GM18520 (cell line): ENCODE results near the gene ATP11A.
"Not testable (repeated sequence)": the region's sequence is repeated elsewhere in the genome, so short reads cannot be mapped to it uniquely, and the experiment has no call there.

ENCODE experiments used
- ATAC-seq: cut with Tn5 transposase; IDR thresholded peaks from one replicate; pipeline ENCODE4 v1.9.1; 2021; ENCODE audit not compliant: unreplicated experiment

Gene ATP11A

DNA sequence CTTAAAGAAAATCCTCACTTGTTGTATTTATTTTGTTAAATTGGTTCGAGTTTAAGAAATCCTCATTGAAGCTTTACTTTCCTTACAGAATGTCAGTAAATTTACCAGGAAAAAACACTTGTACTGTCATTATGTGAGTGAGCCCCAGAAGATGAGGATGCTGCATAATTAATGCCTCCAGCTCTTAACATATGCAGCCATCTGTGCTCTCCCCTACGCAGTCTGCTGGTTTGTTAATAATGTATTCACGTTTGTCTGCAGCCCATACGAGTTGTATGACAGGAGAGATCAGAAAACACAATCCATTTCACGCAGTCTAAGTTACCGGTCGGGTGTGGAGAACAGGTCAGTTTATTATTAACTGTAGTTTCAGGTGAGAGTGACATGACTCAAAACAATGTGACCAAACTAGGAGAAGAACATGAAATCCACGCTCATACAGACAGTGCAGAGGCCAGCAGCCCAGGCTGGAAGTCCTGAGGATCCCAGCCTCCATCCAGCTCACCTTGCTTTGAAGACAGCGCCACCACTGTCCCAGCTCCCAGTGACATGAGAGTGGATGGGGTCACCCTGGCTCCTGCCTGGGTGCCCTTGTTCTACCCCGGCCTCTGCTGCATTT lies 19.8 kb upstream of the ATP11A start:
- peak; percentile 45 for ATAC-seq

GRCh38 chr13:112670864-112671263 lies 19.0 kb upstream of the ATP11A start:
- no peak for ATAC-seq

GRCh38 chr13:112671359-112671758 lies 18.5 kb upstream of the ATP11A start:
- ATAC-seq, result no peak

GRCh38 chr13:112672651-112673284 lies 17.1 kb upstream of the ATP11A start:
- ATAC-seq, result no peak

GRCh38 chr13:112674412-112675365 lies 15.1 kb upstream of the ATP11A start:
- ATAC-seq, result no peak

- no peak for ATAC-seq
These were observed 14.5 kb upstream of the ATP11A start for GRCh38 chr13:112675366-112675756.

DNA sequence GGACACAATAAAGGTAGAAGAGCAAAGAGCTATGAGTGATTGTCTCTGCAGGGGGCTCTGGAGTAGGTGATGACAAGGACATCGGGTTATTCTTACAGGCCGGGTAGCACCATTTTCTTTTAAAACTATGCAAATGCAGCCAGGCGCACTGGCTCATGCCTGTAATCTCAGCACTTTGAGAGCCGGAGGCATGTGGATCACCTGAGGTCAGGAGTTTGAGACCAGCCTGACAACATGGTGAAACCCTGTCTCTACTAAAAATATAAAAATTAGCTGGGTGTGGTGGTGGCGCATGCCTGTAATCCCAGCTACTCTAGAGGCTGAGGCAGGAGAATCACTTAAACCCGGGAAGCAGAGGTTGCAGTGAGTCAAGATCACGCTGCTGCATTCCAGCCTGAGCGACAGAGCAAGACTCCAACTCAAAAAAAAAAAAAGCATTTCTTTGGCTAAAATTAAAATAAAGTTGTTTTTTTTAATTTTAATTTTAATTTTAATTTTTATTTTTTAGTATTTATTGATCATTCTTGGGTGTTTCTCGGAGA lies 12.3 kb upstream of the ATP11A start:
- not testable (repeated sequence) for ATAC-seq

GRCh38 chr13:112679381-112679780 lies 10.5 kb upstream of the ATP11A start:
- ATAC-seq, result no peak

- no peak for ATAC-seq
These were observed 9.7 kb upstream of the ATP11A start for GRCh38 chr13:112679932-112680677.

GRCh38 chr13:112680741-112681360 lies 9.0 kb upstream of the ATP11A start:
- ATAC-seq, result no peak

- ATAC-seq, result no peak
These were observed 6.3 kb upstream of the ATP11A start for GRCh38 chr13:112683581-112683980.

- ATAC-seq, result no peak
These were observed 5.6 kb upstream of the ATP11A start for GRCh38 chr13:112684071-112684845.

DNA sequence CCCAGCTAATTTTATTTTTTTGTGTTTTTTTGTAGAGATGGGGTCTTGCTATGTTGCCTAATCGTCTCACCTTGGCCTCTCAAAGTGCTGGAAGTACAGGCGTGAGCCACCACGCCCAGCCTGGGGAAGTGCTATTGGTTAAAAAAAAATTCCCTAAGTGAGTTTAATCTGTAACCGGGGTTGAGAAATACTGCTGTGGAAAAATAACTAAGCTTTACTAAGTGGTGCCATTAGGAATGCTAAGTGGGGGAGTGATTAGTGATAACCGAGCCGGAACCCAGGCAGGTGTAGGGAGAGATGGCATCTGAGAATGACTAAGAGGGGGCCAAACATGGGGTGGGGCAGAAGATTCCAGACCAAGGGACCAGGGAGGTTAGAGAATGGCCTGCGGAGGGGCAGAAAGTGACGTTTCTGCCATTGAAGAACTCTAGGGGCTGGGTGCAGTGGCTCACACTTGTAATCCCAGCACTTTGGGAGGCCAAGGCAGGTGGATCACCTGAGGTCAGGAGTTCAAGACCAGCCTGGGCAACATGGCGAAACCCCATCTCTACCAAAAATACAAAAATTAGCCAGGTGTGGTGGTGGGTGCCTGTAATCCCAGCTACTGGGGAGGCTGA lies 4.5 kb upstream of the ATP11A start:
- ATAC-seq, result not testable (repeated sequence)

- ATAC-seq, result no peak
These were observed 3.9 kb upstream of the ATP11A start for GRCh38 chr13:112685896-112686295.

DNA sequence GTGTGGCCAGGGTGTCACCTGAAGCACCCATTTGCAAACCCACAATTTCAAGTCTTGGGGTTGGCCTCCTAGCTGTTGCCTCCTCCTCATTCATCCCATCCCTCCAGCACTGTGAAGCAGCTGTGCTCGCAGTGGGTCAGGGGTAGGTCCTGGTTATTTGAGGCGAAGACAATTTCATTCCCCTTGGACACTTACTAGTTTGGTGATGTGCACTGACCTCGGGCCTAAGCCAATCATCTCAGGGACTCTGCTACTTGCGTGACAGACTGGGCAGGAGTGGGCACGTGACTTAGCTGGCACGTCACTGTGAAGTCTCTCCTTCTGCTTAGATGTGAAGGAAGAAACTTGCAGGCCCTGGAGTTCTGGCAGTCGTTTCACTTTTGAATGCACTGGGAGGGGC lies 3.5 kb upstream of the ATP11A start:
- ATAC-seq, result no peak

- no peak for ATAC-seq
These were observed 2.9 kb upstream of the ATP11A start for GRCh38 chr13:112686987-112687386.

DNA sequence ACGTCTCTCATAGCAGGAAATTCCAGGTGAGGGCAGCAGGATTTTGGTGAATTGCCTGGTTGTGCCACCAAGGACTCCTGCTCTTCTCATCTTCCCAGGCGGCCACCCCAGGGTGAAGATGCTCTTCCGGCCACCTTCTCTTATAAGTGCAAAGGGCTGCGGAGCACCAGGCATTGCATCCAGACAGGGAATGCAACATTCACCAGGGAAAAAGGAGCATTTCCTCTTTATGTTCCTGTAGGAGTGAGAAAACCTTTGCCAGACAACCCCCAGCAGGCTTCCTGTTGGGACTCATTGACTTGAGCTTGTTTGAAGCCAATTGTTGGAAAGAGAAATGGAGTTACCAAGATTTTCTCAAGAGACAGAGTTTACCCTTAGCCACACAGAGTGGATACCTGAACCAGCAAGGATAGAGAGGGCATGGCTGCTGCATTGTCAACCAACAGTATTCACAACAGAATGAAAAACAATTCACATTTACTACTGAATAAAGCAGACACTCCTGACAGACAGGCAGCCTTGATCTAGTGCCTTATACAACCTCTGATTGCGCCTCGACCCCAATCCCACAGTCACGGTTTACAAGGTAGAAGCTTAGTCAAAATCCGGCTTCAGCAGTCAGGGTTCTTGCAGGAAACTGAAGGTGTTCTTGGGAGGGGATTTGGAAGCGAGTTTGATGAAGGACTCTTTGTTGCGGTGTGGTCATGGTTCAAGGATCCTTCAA lies 1.8 kb upstream of the ATP11A start:
- ATAC-seq, result no peak

DNA sequence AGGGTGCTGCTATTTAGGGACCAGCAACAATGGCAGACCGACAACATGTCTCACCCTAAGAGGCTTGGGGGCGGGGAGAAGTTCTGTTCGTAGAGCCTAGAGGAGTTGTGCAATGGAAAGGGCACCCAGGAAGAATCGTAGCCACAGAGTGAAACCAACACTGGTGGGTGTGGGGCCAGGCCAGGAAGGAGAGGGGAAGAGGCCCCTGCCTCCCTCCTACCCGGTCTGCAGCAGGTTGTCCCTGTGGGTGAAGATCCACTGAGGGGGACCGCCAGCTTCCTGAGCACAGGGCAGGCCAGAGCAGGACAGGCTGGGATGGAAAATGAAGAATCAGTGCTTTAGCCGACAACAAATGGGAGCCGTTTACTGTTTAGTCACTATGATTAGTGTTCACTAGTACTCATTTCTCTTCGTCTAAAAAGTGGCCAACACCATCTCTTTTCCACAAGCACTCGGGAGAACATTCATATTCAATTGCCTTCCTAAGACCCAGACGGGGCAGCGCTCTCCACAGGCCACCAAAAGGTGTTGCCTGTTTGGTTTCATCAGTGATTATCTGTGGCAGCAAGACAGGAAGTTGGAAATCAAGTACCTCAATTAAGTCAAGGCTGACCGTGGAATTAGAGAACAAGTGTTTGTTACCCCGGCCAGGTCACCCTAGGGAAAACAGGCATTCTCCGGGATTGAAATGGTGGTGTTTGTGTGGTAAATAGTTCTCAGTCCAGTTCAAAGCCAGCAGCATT lies 1.1 kb upstream of the ATP11A start:
- ATAC-seq, result no peak
